Fibroblast of skin of abdomen (primary cell): Measurements from ENCODE around the gene TRABD2B. TPM values are rescaled to one million over a fixed set of nuclear protein-coding genes. Genes with fewer than 3 reads are reported as not detected.
A peak's percentile ranks its signal among the peaks of the same experiment; 100 is the strongest.

Experiments
- DNase-seq: peaks from one replicate; pipeline ENCODE4 v3.0.0-alpha.2; 2013
- polyA plus RNA-seq, 2 experiments: library from polyadenylated mRNA; unstranded; fragments of 120-200 nt; gene quantifications; one replicate each; pipeline ENCODE4 v1.2.1, GENCODE V29; 2013; ENCODE audit not compliant: insufficient read length in 2 of 2

The TRABD2B gene
- polyA plus RNA-seq (2013, experiment 1 of 2; ENCODE audit: insufficient read length) = 0.76 TPM
- polyA plus RNA-seq (2013, experiment 2 of 2; ENCODE audit: insufficient read length) = 1.0 TPM

GRCh38 chr1:47997289-47998200 is at the start of gene TRABD2B:
Gene TRABD2B, minus strand, starts transcription at chr1:47997385.
- peak; percentile 76 for DNase-seq

- no peak for DNase-seq
Observed at GRCh38 chr1:48044311-48044710, 47.1 kb upstream of the TRABD2B start.

- no peak for DNase-seq
Observed at GRCh38 chr1:48043622-48044021, 46.4 kb upstream of the TRABD2B start.

- DNase-seq = no peak
Observed at GRCh38 chr1:48040154-48040553, 43.0 kb upstream of the TRABD2B start.

GRCh38 chr1:48039088-48040054 is 42.2 kb upstream of the TRABD2B start:
- DNase-seq = no peak

GRCh38 chr1:48038270-48038767 is 41.1 kb upstream of the TRABD2B start:
- DNase-seq = no peak

- peak; percentile 64 for DNase-seq
Observed at GRCh38 chr1:48036710-48037355, 39.6 kb upstream of the TRABD2B start.

- DNase-seq = no peak
Observed at GRCh38 chr1:48035371-48036141, 38.4 kb upstream of the TRABD2B start.

- no peak for DNase-seq
Observed at GRCh38 chr1:48033495-48034045, 36.4 kb upstream of the TRABD2B start.

GRCh38 chr1:48031676-48032075 is 34.5 kb upstream of the TRABD2B start:
- no peak for DNase-seq

- DNase-seq = no peak
Observed at GRCh38 chr1:48030696-48031365, 33.6 kb upstream of the TRABD2B start.

GRCh38 chr1:48030211-48030610 is 33.0 kb upstream of the TRABD2B start:
- DNase-seq = no peak

- DNase-seq = no peak
Observed at GRCh38 chr1:48028218-48029069, 31.3 kb upstream of the TRABD2B start.

- no peak for DNase-seq
Observed at GRCh38 chr1:48027533-48027835, 30.3 kb upstream of the TRABD2B start.

- DNase-seq = no peak
Observed at GRCh38 chr1:48026701-48027532, 29.7 kb upstream of the TRABD2B start.

- no peak for DNase-seq
Observed at GRCh38 chr1:48026275-48026674, 29.1 kb upstream of the TRABD2B start.

- DNase-seq = no peak
Observed at GRCh38 chr1:48025076-48025475, 27.9 kb upstream of the TRABD2B start.

GRCh38 chr1:48023488-48023887 is 26.3 kb upstream of the TRABD2B start:
- DNase-seq = no peak

GRCh38 chr1:48022306-48022705 is 25.1 kb upstream of the TRABD2B start:
- DNase-seq = no peak
